ENCODE measurements around the gene MED1.
"Not testable (repeated sequence)": the region's sequence is repeated elsewhere in the genome, so short reads cannot be mapped to it uniquely, and the experiment has no call there.

Gene MED1

GRCh38 chr17:39416141-39416540 is 34.9 kb downstream of the MED1 start:
- in situ Hi-C loops (cut with MboI; ENCODE audit: low sequenced_read_pairs): no loop called here

DNA sequence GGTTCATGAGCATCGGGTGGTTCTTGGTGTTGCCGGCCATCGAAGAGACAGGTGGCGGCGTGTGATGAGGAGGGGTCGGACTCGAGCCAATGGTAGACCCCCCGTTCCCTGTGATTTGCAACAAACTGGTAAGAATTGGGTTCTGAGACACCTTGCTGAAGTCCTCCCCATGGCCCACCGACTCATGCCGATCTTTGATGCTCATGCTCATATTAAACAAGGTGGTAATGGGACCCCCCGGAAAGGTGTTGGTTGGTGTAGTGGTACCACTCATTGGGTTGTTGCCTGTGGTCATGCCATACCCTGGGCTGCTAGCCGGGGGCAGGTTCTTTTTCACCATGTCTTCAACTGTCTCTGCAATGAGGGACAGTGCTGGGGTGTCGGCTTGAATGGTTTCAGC is 40.8 kb downstream of the MED1 start:
- in situ Hi-C loops (cut with MboI; ENCODE audit: low sequenced_read_pairs): no loop called here

- in situ Hi-C loops (cut with MboI; ENCODE audit: low sequenced_read_pairs): no loop called here
These were observed 42.7 kb downstream of the MED1 start for GRCh38 chr17:39408360-39408759.

- in situ Hi-C loops (cut with MboI; ENCODE audit: low sequenced_read_pairs): no loop called here
These were observed 44.1 kb downstream of the MED1 start for GRCh38 chr17:39406951-39407350.

DNA sequence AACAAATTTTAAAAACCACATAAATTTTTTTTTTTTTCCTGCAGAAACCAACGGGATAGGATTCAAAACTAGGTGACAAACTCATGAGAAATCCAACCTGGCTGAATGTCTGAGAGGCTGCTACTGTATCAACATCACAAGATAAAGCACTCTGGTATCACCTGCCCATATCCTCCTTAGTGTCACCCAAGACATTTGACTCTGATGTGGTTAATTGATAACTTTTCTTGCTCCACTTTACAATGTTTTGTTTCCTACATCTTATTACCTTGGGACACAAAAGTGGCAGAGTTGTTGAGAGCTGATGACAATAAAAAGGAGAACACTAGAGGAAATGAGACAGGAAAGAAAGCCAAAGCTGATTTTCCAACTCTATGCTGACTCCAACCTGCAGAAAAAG is 45.6 kb downstream of the MED1 start:
- in situ Hi-C loops (cut with MboI; ENCODE audit: low sequenced_read_pairs): no loop called here

GRCh38 chr17:39404542-39405378 is 46.3 kb downstream of the MED1 start:
- in situ Hi-C loops (cut with MboI; ENCODE audit: low sequenced_read_pairs): no loop called here

GRCh38 chr17:39402890-39403605 is 48.0 kb downstream of the MED1 start:
- in situ Hi-C loops (cut with MboI; ENCODE audit: low sequenced_read_pairs): no loop called here

DNA sequence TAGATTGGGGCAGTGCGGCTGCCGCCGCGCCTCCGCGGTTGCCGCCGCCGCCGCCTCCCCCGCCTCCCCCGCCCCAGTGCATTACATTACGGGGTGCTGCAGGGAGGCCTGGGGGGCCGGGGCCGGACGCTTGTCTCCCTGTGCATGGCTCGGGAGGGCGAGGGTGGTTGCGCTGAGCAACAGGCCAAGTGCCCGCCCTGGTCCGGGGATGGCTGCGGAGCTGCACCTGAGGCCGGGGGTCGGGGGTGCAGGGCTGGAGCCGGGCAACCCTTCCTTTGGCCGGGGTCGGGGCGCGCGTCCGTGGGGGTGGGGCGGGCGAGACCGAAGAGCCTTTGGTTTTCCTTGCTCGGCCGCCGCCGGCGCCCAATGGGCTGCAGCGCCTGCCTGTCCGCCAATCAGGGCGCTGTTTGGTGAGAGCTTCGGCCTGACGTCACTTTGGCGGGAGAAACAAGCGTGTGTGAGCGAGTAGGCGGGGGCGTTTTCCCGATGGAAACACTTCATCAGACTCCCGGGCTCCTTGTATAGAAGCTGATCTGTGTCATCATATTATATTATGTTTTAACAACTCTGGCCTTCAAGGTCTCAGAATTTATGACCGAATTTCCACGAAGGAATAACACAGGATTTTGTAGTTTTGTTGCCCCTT is 48.7 kb downstream of the MED1 start:
- in situ Hi-C loops (cut with MboI; ENCODE audit: low sequenced_read_pairs): no loop called here

DNA sequence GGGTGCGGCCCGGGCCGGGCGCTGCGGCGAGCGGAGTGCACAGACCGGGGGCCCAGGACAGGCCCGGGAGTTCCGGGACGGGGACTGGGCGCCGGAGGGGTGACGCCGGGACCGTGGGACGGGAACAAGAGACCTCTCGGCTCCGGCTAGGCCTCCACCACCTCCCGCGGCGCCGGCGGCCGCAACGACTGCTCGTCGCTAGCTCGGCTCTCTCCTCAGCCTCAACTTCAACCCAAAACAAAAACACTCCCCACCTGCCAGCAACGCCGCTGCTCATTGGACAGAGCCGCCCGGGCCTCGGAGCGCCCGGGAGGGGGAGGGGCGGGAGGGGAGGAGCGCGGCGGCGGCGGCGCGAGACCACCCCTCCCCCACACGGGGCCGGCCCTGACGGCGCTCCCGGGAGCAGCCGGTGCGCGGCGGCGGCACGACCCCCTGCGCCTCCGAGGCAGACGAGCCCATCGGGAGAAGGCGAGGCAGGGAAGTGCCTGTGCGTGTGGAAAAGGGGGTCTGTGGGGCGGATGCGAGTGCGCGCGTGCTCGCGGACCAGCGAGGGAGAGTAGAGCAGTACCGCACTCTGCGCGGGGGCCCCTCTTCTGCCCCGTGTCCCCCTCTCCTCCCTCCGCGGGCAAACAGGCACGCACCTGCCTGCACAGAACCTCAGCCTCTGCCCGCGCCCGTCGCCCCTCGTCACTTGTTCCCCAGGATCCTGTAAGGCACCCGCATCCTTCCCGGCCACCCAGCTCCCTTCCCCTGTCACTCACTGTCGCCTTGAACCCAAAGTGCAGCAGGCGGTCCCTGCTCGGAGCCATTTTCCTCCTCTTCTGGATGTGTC is 49.4 kb downstream of the MED1 start, which contains the start of gene FBXL20:
Gene FBXL20 (minus strand): TSS at position 215 of the 832 bp plus-strand sequence. CDS start 224 bp downstream, outside the sequence.
- in situ Hi-C loops (cut with MboI; ENCODE audit: low sequenced_read_pairs): no loop called here

DNA sequence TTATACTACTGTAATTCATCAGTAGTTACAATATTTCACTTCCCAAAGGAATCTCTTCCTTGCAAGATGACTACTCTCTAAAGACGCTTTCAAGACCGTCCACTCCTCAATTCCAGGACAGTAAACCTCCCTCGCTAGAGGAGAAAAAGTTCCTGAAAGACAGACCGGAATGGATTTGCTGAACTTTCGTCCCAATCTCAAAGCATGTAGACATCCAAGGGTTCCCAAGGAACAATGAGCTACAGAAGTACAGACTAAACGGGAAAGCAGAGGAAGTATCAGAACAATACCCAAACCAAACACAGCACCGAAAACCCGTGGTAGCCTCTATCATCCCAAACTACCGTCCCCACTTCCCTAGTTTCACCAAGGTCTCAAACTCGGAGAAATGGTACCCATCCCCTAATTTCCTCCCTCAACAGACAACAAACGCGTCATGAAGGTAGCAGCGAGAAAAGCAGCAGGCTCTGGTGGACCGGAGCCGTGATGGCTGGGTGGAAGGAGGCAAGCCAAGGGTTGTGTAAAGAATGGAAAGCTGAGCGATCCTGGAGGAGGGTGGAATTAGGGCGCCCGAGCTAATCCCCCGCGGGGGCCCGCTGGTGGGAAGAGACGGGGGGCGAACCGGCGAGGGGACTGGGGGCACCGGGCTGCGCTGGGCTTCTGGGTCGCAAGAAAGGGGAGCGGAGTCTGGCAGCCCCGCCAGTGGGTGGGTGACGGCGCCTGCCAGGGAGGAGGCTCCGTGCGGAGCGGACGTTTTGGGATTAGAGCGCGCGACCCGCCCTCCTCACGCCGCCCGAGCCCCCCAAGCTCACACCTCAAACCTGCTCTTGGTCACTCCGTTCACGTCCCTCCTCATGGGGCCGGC is 50.3 kb downstream of the MED1 start:
- in situ Hi-C loops (cut with MboI; ENCODE audit: low sequenced_read_pairs): no loop called here

DNA sequence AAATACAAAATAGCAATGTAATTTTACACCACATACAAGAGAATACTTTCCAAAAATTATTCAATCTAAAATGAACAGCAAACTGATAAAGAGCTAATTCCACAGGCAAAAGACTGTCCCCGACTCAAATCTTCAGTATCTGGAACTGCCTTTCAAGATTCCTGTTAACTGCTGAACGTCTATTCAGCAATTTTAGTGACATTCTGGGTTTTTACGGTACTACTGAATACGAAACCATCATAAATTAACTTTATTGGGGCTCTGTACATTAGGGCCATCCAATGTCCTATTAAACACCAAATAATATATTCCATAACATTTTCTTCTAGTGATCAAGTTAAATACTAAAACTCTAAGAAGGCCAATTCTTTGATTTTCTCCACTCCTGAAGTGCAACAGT is 51.3 kb downstream of the MED1 start:
- in situ Hi-C loops (cut with MboI; ENCODE audit: low sequenced_read_pairs): no loop called here

DNA sequence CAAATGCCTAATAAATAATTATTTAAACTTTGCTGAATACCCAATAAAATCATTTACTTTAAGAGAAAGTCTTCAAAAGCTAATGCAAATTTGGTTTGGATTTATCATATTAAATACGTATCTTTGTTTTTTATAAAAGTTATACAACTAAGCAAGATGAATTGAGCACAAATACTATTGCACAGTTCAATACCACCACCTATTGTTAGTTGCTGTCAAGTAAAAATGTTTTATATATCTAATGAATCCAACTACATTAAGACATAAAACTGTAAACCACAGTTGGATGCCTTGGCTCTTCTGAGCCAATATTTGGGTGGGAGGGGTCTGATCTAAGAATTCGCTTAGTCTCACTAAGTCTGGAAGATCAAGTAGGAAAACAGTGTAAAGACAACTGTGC is 57.3 kb downstream of the MED1 start:
- in situ Hi-C loops (cut with MboI; ENCODE audit: low sequenced_read_pairs): no loop called here

GRCh38 chr17:39391448-39391847 is 59.6 kb downstream of the MED1 start:
- in situ Hi-C loops (cut with MboI; ENCODE audit: low sequenced_read_pairs): no loop called here

- in situ Hi-C loops (cut with MboI; ENCODE audit: low sequenced_read_pairs): no loop called here
These were observed 66.0 kb downstream of the MED1 start for GRCh38 chr17:39385040-39385439.

DNA sequence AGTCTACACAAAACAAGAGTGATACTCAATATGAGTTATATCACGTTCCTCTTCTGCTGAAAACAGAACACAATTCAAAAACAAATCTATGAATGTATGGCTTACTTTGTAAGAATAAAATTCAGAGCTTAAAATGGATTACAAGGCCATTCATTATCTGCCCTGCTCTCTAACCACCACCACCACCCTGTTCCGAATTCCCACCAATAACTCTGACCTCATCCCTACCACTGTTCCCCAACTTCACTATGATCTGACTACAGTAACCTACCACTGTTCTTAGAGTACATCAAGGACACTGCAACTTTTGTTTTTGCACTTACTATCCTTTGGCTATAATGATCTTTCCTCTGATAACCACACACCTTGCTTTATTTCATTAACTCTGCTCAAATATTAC is 70.9 kb downstream of the MED1 start:
- in situ Hi-C loops (cut with MboI; ENCODE audit: low sequenced_read_pairs): no loop called here

- in situ Hi-C loops (cut with MboI; ENCODE audit: low sequenced_read_pairs): no loop called here
These were observed 74.6 kb downstream of the MED1 start for GRCh38 chr17:39376434-39376833.

DNA sequence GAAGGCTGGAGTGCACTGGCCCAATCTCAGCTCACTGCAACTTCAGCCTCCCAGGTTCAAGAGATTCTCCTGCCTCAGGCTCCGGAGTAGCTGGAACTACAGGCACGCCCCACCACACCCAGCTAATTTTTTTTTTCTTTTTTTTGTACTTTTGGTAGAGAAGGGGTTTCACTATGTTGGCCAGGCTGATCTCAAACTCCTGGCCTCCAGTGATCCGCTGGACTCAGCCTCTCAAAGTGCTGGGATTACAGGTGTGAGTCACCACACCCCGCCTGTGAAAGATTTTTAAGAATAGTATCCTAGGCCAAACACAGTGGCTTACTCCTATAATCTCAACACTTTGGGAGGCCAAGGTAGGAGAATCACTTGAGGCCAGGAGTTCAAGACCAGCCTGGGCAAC is 83.3 kb downstream of the MED1 start:
- in situ Hi-C loops (cut with MboI; ENCODE audit: low sequenced_read_pairs): not testable (repeated sequence)

GRCh38 chr17:39365872-39366271 is 85.2 kb downstream of the MED1 start:
- in situ Hi-C loops (cut with MboI; ENCODE audit: low sequenced_read_pairs): no loop called here

GRCh38 chr17:39365242-39365641 is 85.8 kb downstream of the MED1 start:
- in situ Hi-C loops (cut with MboI; ENCODE audit: low sequenced_read_pairs): no loop called here

All from HL-60/S4 treated with retinoic acid at 250 ng/mL for 4 days and 3 days (cell line).